Subcutaneous abdominal adipose tissue (tissue), 5 donors: Measurements from ENCODE around the gene SDC3.

Experiments
- H3K27ac ChIP-seq: one replicate; pipeline ENCODE4 v1.7.0; 2013; ENCODE audit warnings: low read depth, mild to moderate bottlenecking, inconsistent platforms, low read length, moderate library complexity
- H3K27me3 ChIP-seq, 5 donors: one replicate each; pipeline ENCODE4 v1.7.0; 2013; ENCODE audit warnings: low read length in 5 of 5, inconsistent platforms in 1 of 5; ENCODE audit not compliant: control insufficient read depth in 5 of 5, insufficient read depth in 4 of 5
- H3K36me3 ChIP-seq, 5 donors: one replicate each; pipeline ENCODE4 v1.7.0; 2013; ENCODE audit warnings: low read length in 5 of 5; ENCODE audit not compliant: control insufficient read depth in 5 of 5, insufficient read depth in 5 of 5
- H3K4me1 ChIP-seq, 5 donors: one replicate each; pipeline ENCODE4 v1.7.0; 2013; ENCODE audit warnings: low read length in 5 of 5, mild to moderate bottlenecking in 3 of 5, moderate library complexity in 1 of 5; ENCODE audit not compliant: control insufficient read depth in 5 of 5, insufficient read depth in 5 of 5
- H3K4me3 ChIP-seq, 5 donors: one replicate each; pipeline ENCODE4 v1.7.0; 2013; ENCODE audit warnings: low read length in 5 of 5, low read depth in 1 of 5
- H3K9ac ChIP-seq, 5 donors: one replicate each; pipeline ENCODE4 v1.7.0; 2013; ENCODE audit warnings: low read length in 5 of 5, mild to moderate bottlenecking in 4 of 5, moderate library complexity in 3 of 5
- H3K9me3 ChIP-seq, 5 donors: one replicate each; pipeline ENCODE4 v1.7.0; 2013; ENCODE audit warnings: low read length in 5 of 5; ENCODE audit not compliant: control insufficient read depth in 5 of 5
- donor health status: healthy.
- donor health status: healthy.
- donor health status: healthy.
- donor health status: healthy.
- donor health status: healthy.

Gene SDC3

GRCh38 chr1:30883389-30884172 lies 25.0 kb downstream of the SDC3 start:
- Histone ChIP-seq H3K4me3 (no peak overlapping the region), H3K9ac (no peak overlapping the region), H3K27ac (no peak overlapping the region), H3K9me3 (no peaks in the 10 kb centered on the region), H3K4me1 (peaks cover 0 to 56% (median 29%) of the 10 kb centered on the region in 5 donors), H3K36me3 (peaks cover 0 to 3% (median 0%) of the 10 kb centered on the region in 5 donors), H3K27me3 (no peaks in the 10 kb centered on the region)

- Histone ChIP-seq H3K36me3 (peaks cover 0 to 3% (median 0%) of the 10 kb centered on the region in 5 donors), H3K9me3 (no peaks in the 10 kb centered on the region), H3K27me3 (no peaks in the 10 kb centered on the region), H3K9ac (no peak overlapping the region), H3K27ac (no peak overlapping the region), H3K4me1 (peaks cover 2 to 53% (median 29%) of the 10 kb centered on the region in 5 donors), H3K4me3 (no peak overlapping the region)
These were observed 25.7 kb downstream of the SDC3 start for GRCh38 chr1:30882678-30883388.

- H3K9me3 ChIP-seq: no peaks in the 10 kb centered on the region
- H3K4me1 ChIP-seq: peaks cover 8 to 64% (median 41%) of the 10 kb centered on the region in 5 donors
- H3K27ac ChIP-seq: no peak overlapping the region
- peaks cover 0 to 6% (median 2%) of the 10 kb centered on the region in 5 donors for H3K36me3 ChIP-seq
- H3K9ac ChIP-seq: peak overlapping the region in 1 of 5 donors; percentile 35
- no peak overlapping the region for H3K4me3 ChIP-seq
- no peaks in the 10 kb centered on the region for H3K27me3 ChIP-seq
These were observed 27.0 kb downstream of the SDC3 start for GRCh38 chr1:30881319-30882181.

GRCh38 chr1:30880678-30881318 lies 27.8 kb downstream of the SDC3 start:
- Histone ChIP-seq H3K4me3 (no peak overlapping the region), H3K9ac (no peak overlapping the region), H3K27me3 (no peaks in the 10 kb centered on the region), H3K27ac (no peak overlapping the region), H3K4me1 (peaks cover 8 to 66% (median 41%) of the 10 kb centered on the region in 5 donors), H3K36me3 (peaks cover 0 to 10% (median 6%) of the 10 kb centered on the region in 5 donors), H3K9me3 (no peaks in the 10 kb centered on the region)

GRCh38 chr1:30879940-30880677 lies 28.4 kb downstream of the SDC3 start:
- Histone ChIP-seq H3K4me1 (peaks cover 8 to 67% (median 41%) of the 10 kb centered on the region in 5 donors), H3K36me3 (peaks cover 0 to 16% (median 11%) of the 10 kb centered on the region in 5 donors), H3K9me3 (no peaks in the 10 kb centered on the region), H3K9ac (peak overlapping the region in 1 of 5 donors; percentile 48), H3K27me3 (no peaks in the 10 kb centered on the region), H3K4me3 (no peak overlapping the region), H3K27ac (no peak overlapping the region)

GRCh38 chr1:30879126-30879786 lies 29.3 kb downstream of the SDC3 start:
- Histone ChIP-seq H3K36me3 (peaks cover 0 to 24% (median 16%) of the 10 kb centered on the region in 5 donors), H3K9me3 (no peaks in the 10 kb centered on the region), H3K4me3 (no peak overlapping the region), H3K27ac (no peak overlapping the region), H3K4me1 (peaks cover 8 to 70% (median 41%) of the 10 kb centered on the region in 5 donors), H3K9ac (peak overlapping the region in 1 of 5 donors; percentile 48), H3K27me3 (no peaks in the 10 kb centered on the region)

GRCh38 chr1:30878559-30878958 lies 30.0 kb downstream of the SDC3 start:
- peaks cover 0 to 3% (median 0%) of the 10 kb centered on the region in 5 donors for H3K9me3 ChIP-seq
- peaks cover 8 to 69% (median 41%) of the 10 kb centered on the region in 5 donors for H3K4me1 ChIP-seq
- peaks cover 0 to 31% (median 23%) of the 10 kb centered on the region in 5 donors for H3K36me3 ChIP-seq
- H3K27ac ChIP-seq: no peak overlapping the region
- H3K9ac ChIP-seq: no peak overlapping the region
- no peaks in the 10 kb centered on the region for H3K27me3 ChIP-seq
- H3K4me3 ChIP-seq: no peak overlapping the region

- H3K27me3 ChIP-seq: no peaks in the 10 kb centered on the region
- H3K36me3 ChIP-seq: peaks cover 0 to 37% (median 28%) of the 10 kb centered on the region in 5 donors
- peak overlapping the region in 4 of 5 donors; percentile 6 to 38 (median 24) for H3K9ac ChIP-seq
- peaks cover 8 to 64% (median 38%) of the 10 kb centered on the region in 5 donors for H3K4me1 ChIP-seq
- H3K4me3 ChIP-seq: peak overlapping the region in 1 of 5 donors; percentile 27
- H3K27ac ChIP-seq: no peak overlapping the region
- peaks cover 0 to 8% (median 2%) of the 10 kb centered on the region in 5 donors for H3K9me3 ChIP-seq
These were observed 30.5 kb downstream of the SDC3 start for GRCh38 chr1:30878016-30878415.
